Endometrial microvascular endothelial cells (primary cell): ENCODE data around the gene GGTLC1. TPM values are rescaled to one million over a fixed set of nuclear protein-coding genes. Genes with fewer than 3 reads are reported as not detected.
"Not testable (repeated sequence)": the region's sequence is repeated elsewhere in the genome, so short reads cannot be mapped to it uniquely, and the experiment has no call there.

Experiments used
- in situ Hi-C: cut with HindIII; loops from 2 replicates; pipeline ENCODE4 v1.10.0; 2017; ENCODE audit warnings: low sequenced_read_pairs, low pct_unique_long_range_greater_than_20kb; ENCODE audit errors: inconsistent ontology term
- total RNA-seq: library from RNA; depleted of rRNA; stranded (reverse); fragments of >200 nt; gene quantifications from one replicate; pipeline ENCODE4 v1.2.3, GENCODE V29; 2015; ENCODE audit errors: inconsistent ontology term

Gene GGTLC1
- total RNA-seq, 1 donor from 2014 or later, result not detected

GRCh38 chr20:23995905-23996666 lies 7.5 kb upstream of the GGTLC1 start:
- in situ Hi-C loops, result no loop called here

- in situ Hi-C loops, result not testable (repeated sequence)
Measured at GRCh38 chr20:23995291-23995690, 6.7 kb upstream of the GGTLC1 start.

DNA sequence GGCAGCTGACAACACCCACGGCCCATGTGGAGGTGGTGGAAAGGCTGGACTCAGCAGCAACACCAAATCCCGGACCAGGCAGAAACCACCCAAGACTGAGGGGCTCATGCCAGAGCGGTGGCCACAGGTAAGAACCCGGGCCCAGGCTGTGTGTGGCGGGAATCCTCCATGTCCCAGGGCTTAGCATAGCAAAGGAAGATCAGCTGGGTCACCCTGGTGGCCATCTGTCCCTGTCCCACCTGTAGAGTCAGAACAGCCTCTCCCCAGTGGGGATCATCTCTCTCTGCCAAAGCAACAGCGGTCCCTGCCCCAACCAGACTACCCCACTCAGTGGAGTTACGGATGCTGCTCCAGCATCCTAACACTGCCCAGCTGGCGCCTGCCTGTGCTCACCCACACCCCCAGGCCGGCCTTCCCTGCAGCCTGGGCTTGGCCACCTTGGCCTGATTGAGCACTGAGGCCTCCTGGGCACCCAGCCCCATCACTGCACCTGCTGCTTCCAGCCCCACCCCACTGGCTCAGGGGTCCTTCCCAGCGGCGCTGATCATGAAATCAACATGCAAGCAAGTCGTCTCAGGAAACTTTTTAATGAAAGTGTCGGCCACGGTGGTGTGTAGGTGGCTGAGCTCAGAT lies 5.5 kb upstream of the GGTLC1 start:
- in situ Hi-C loops, result not testable (repeated sequence)

- in situ Hi-C loops, result not testable (repeated sequence)
Measured at GRCh38 chr20:23993440-23993839, 4.9 kb upstream of the GGTLC1 start.

GRCh38 chr20:23990296-23990695 lies 1.7 kb upstream of the GGTLC1 start:
- in situ Hi-C loops, result not testable (repeated sequence)

DNA sequence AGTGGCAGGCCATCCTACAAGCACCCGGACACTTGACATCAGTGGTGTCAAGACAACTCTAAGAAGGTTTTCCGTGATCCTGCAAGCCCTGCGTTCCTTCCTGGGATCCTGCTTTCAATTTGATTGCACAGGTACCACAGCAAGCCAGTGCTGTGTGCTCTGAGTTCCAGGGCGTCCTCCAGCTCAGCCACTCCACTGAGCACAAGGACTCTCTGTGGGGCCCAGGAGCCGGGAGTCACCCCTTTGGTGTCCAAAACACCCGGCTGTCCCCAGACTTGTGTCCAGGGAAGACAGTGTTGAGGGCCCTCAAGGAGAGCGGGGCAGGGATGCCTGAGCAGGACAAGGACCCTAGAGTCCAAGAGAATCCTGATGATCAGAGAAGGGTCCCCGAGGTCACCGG lies 387 bp upstream of the GGTLC1 start:
- in situ Hi-C loops, result not testable (repeated sequence)

DNA sequence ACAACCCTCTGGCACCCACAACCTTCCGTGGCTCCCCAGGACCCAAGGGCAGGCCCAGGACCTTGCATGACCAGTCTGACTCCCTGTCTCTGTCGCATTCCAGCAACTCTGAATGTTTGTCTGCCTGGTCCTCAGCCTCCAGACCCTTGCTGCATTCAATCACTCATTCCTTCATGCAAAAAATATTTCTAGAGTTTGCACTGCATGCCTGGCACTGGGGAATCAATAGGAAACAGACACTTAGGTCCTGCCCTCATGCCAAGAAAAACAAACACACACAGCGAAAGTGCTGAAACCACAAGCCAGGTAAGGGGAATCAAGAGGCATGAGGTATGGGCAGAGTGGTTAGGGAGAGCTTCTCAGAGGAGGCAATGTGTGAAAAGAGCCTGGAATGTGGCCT lies 1.9 kb downstream of the GGTLC1 start:
- in situ Hi-C loops, result not testable (repeated sequence)

GRCh38 chr20:23986310-23986709 lies 2.3 kb downstream of the GGTLC1 start:
- in situ Hi-C loops, result not testable (repeated sequence)

DNA sequence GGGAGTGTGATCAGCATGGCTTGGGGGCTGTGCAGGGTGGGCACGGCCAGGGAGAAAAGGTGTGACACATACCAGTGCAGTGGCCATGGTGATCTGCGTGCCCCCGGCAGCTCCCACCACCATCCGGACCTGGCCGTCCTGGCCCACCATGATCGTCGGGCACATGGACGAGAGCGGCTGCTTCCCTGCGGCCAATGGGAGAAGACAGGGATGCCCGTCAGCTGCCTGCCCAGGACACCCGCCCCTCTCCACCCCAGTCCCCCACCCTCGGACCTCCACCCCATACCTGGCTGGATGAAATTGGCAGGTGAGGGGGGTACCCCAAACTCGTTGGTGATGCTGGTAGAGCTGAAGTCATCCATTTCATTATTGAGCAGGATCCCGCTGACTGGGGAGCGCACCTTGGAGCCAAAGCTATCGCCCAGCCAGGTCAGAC lies 2.8 kb downstream of the GGTLC1 start:
- in situ Hi-C loops, result not testable (repeated sequence)

GRCh38 chr20:23985066-23985789 lies 3.4 kb downstream of the GGTLC1 start:
- in situ Hi-C loops, result not testable (repeated sequence)

- in situ Hi-C loops, result not testable (repeated sequence)
Measured at GRCh38 chr20:23984476-23985023, 4.0 kb downstream of the GGTLC1 start.

DNA sequence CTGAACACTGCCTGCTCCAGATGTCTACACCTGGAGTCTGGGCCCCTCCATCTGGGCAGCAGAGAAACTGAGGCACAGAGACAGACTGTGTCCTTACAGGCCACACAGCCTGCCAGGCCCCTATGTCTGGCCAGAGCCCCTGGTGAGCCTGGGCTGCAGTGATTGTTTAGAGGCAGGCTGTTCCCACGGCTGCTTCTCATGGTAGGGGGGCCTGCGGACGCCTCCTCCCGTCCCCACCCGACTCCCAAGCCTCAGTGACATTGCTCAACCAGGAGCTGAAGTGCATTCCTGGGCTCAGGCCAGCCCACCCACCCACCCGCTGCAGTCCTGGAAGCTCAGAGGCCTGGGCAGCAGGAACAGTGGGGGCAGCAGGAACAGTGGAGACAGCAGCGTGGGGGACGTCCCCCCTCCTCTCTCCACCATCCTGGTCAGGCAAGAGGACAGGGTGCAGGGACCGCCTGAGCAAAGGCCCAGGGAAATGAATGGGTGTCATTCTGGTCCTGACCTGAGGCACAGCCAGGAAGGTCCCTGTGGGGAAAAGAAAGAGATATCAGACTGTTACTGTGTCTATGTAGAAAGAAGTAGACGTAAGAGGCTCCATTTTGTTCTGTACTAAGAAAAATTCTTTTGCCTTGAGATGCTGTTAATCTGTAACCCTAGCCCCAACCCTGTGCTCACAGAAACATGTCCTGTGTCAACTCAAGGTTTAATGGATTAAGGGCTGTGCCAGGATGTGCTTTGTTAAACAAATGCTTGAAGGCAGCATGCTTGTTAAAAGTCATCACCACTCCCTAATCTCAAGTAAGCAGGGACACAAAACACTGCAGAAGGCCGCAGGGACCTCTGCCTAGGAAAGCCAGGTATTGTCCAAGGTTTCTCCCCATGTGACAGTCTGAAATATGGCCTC lies 6.2 kb downstream of the GGTLC1 start:
- in situ Hi-C loops, result not testable (repeated sequence)

GRCh38 chr20:23981526-23981925 lies 7.1 kb downstream of the GGTLC1 start:
- in situ Hi-C loops, result not testable (repeated sequence)

DNA sequence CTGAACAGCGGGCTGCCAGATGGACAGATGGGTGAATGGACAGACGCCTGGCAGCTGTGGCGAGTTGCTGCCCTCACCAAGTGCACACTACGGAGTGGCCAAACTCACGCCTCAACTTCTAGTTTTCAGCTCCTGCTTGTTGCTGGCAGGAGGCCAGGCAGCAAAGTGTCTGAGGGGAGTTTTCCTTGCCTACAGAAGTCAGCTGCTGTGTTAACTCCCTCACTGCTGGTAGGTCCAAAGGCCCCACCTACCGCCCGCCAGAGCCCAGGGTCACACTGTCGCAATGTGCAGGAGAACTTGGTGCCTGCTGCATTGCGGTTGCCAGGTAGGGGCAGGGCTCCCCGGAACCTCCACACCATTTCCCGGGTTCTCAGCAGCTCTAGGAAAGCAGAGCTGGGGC lies 7.6 kb downstream of the GGTLC1 start:
- in situ Hi-C loops, result not testable (repeated sequence)

- in situ Hi-C loops, result not testable (repeated sequence)
Measured at GRCh38 chr20:23979899-23980811, 8.4 kb downstream of the GGTLC1 start.

GRCh38 chr20:23979380-23979779 lies 9.2 kb downstream of the GGTLC1 start:
- in situ Hi-C loops, result not testable (repeated sequence)

DNA sequence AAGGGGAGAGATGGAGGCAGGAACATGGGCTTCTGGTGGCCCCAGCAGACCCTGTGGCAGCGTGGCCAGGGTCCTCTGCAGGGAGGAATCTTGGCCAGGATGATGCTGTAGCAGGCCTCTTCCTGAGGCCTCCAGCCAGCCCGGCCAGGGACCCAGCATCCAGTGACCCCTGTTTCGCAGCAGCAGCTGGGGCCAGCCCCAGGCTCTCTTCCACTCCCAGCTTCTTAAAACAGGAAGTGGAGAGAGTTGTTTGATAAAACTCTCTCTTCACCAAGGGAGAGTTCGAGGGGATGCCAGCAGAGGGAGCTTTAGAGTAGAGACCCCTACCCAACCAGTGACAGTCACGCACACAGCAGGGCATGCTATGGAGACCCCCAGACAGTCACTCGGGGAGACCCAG lies 10.1 kb downstream of the GGTLC1 start:
- in situ Hi-C loops, result not testable (repeated sequence)

GRCh38 chr20:23974966-23975365 lies 13.6 kb downstream of the GGTLC1 start:
- in situ Hi-C loops, result no loop called here
